Neural progenitor cell (in vitro differentiated cells): ENCODE results near the gene DTD1. TPM values are rescaled to one million over a fixed set of nuclear protein-coding genes. Genes with fewer than 3 reads are reported as not detected.

ENCODE experiments used
- DNase-seq: peaks from one replicate; pipeline ENCODE4 v3.0.0-alpha.2; 2016; ENCODE audit warnings: low spot score
- H2AFZ ChIP-seq: fragments of 200-600 bp; sonication (generic); replicated peaks from 2 replicates; pipeline ENCODE4 v1.6.1; 2016; ENCODE audit warnings: antibody characterized with exemption
- H3F3A ChIP-seq: fragments of 200-600 bp; sonication (generic); 2 replicates; pipeline ENCODE4 v1.6.1; 2016; ENCODE audit warnings: antibody characterized with exemption, low read depth
- H3K27ac ChIP-seq: fragments of 200-600 bp; sonication (generic); 2 replicates; pipeline ENCODE4 v1.5.1; 2016; ENCODE audit warnings: mild to moderate bottlenecking
- H3K27me3 ChIP-seq: fragments of 200-600 bp; sonication (generic); 2 replicates; pipeline ENCODE4 v1.6.1; 2016; ENCODE audit warnings: mild to moderate bottlenecking, moderate library complexity
- H3K36me3 ChIP-seq: fragments of 200-600 bp; sonication (generic); 2 replicates; pipeline ENCODE4 v1.5.1; 2016
- H3K4me1 ChIP-seq: fragments of 200-600 bp; sonication (generic); 2 replicates; pipeline ENCODE4 v1.6.1; 2016; ENCODE audit warnings: mixed run types
- H3K4me2 ChIP-seq: fragments of 200-600 bp; sonication (generic); 2 replicates; pipeline ENCODE4 v1.6.1; 2016
- H3K4me3 ChIP-seq: fragments of 200-600 bp; sonication (generic); 2 replicates; pipeline ENCODE4 v1.5.1; 2016
- H3K79me2 ChIP-seq: fragments of 200-600 bp; sonication (generic); 2 replicates; pipeline ENCODE4 v1.6.1; 2016; ENCODE audit warnings: low read depth
- H3K9ac ChIP-seq: fragments of 200-600 bp; sonication (generic); 2 replicates; pipeline ENCODE4 v1.6.1; 2016
- H3K9me3 ChIP-seq: fragments of 200-600 bp; sonication (generic); 2 replicates; pipeline ENCODE4 v1.5.1; 2016; ENCODE audit warnings: low read depth
- H4K20me1 ChIP-seq: fragments of 200-600 bp; sonication (generic); 2 replicates; pipeline ENCODE4 v1.6.1; 2016; ENCODE audit warnings: low read depth
- H3K27ac Mint-ChIP-seq: 3 replicates; pipeline ENCODE4 v1.8.0; 2021; ENCODE audit warnings: mixed read lengths
- H3K27me3 Mint-ChIP-seq: 2 replicates; pipeline ENCODE4 v1.8.0; 2022; ENCODE audit warnings: low read depth, mild to moderate bottlenecking, inconsistent platforms, moderate library complexity, mixed read lengths; ENCODE audit not compliant: insufficient read depth
- H3K36me3 Mint-ChIP-seq: 3 replicates; pipeline ENCODE4 v1.8.0; 2021; ENCODE audit warnings: mixed read lengths
- H3K4me1 Mint-ChIP-seq: 3 replicates; pipeline ENCODE4 v1.8.0; 2021; ENCODE audit warnings: mixed read lengths
- H3K4me3 Mint-ChIP-seq: 3 replicates; pipeline ENCODE4 v1.8.0; 2021; ENCODE audit warnings: mild to moderate bottlenecking, moderate library complexity, mixed read lengths
- H3K9me3 Mint-ChIP-seq: 3 replicates; pipeline ENCODE4 v1.8.0; 2020; ENCODE audit warnings: mixed read lengths
- CTCF ChIP-seq: fragments of 200-600 bp; sonication (generic); IDR thresholded peaks from 2 replicates; pipeline ENCODE4 v1.5.1; 2017; ENCODE audit warnings: antibody characterized with exemption, mild to moderate bottlenecking
- EZH2 ChIP-seq: fragments of 200-600 bp; sonication (generic); IDR thresholded peaks from 2 replicates; pipeline ENCODE4 v1.6.1; 2017; ENCODE audit warnings: antibody characterized with exemption, mild to moderate bottlenecking, moderate library complexity
- EZH2phosphoT487 ChIP-seq: fragments of 200-600 bp; sonication (generic); IDR thresholded peaks from 2 replicates; pipeline ENCODE4 v1.6.1; 2017; ENCODE audit warnings: antibody characterized with exemption
- total RNA-seq: library from RNA; depleted of rRNA; stranded (reverse); fragments of >200 nt; gene quantifications from 2 replicates; pipeline ENCODE4 v1.2.3, GENCODE V29; 2015; ENCODE audit warnings: low replicate concordance

Gene DTD1
- total RNA-seq, 1 donor from 2014 or later = 92.6 TPM

- Histone ChIP-seq H3K9me3 (no peaks in the 10 kb centered on the region), H3K4me2 (no peak overlapping the region), H3K79me2 (no peaks in the 10 kb centered on the region), H3K36me3 (no peaks in the 10 kb centered on the region), H3K9ac (no peak overlapping the region), H3K4me1 (no peaks in the 10 kb centered on the region), H4K20me1 (no peaks in the 10 kb centered on the region), H3K4me3 (no peak overlapping the region), H3K27ac (no peak overlapping the region), H3F3A (no peaks in the 10 kb centered on the region), H3K27me3 (no peaks in the 10 kb centered on the region), H2AFZ (no peak overlapping the region)
- peaks cover 2% of the 10 kb centered on the region for H3K27me3 Mint-ChIP-seq
- TF ChIP-seq EZH2phosphoT487 = no peak
- TF ChIP-seq EZH2 = no peak
- TF ChIP-seq CTCF = no peak
- no peaks in the 10 kb centered on the region for H3K9me3 Mint-ChIP-seq
- no peaks in the 10 kb centered on the region for H3K4me1 Mint-ChIP-seq
- no peak overlapping the region for H3K27ac Mint-ChIP-seq
- peaks cover 31% of the 10 kb centered on the region for H3K36me3 Mint-ChIP-seq
- DNase-seq = no peak
- H3K4me3 Mint-ChIP-seq = no peak overlapping the region
Measured at GRCh38 chr20:18543932-18544331, 43.9 kb upstream of the DTD1 start.

- peaks cover 26% of the 10 kb centered on the region for H3K36me3 Mint-ChIP-seq
- no peaks in the 10 kb centered on the region for H3K36me3 ChIP-seq
Measured at GRCh38 chr20:18545566-18545965, 42.3 kb upstream of the DTD1 start.

GRCh38 chr20:18548465-18548864 is 39.4 kb upstream of the DTD1 start:
- no peaks in the 10 kb centered on the region for H3K4me1 ChIP-seq
- H3K4me3 ChIP-seq = no peak overlapping the region
- no peaks in the 10 kb centered on the region for H4K20me1 ChIP-seq
- H3K9me3 ChIP-seq = no peaks in the 10 kb centered on the region
- Mint-ChIP-seq H3K27me3 (peaks cover 2% of the 10 kb centered on the region), H3K4me3 (no peak overlapping the region), H3K27ac (no peak overlapping the region), H3K9me3 (no peaks in the 10 kb centered on the region), H3K36me3 (peaks cover 14% of the 10 kb centered on the region), H3K4me1 (no peaks in the 10 kb centered on the region)
- H3F3A ChIP-seq = no peaks in the 10 kb centered on the region
- no peaks in the 10 kb centered on the region for H3K79me2 ChIP-seq
- H3K9ac ChIP-seq = no peak overlapping the region
- H3K4me2 ChIP-seq = no peak overlapping the region
- no peaks in the 10 kb centered on the region for H3K27me3 ChIP-seq
- no peak overlapping the region for H2AFZ ChIP-seq
- no peak overlapping the region for H3K27ac ChIP-seq
- TF ChIP-seq EZH2phosphoT487 (no peak), CTCF (no peak), EZH2 (no peak)
- no peak for DNase-seq
- peaks cover 3% of the 10 kb centered on the region for H3K36me3 ChIP-seq

More at GRCh38 chr20:18545566-18545965, 42.3 kb upstream of the DTD1 start:
- Histone ChIP-seq H3K4me2 (no peak overlapping the region), H2AFZ (no peak overlapping the region), H3K9me3 (no peaks in the 10 kb centered on the region), H3K4me1 (no peaks in the 10 kb centered on the region), H3K79me2 (no peaks in the 10 kb centered on the region), H3K27ac (no peak overlapping the region), H3K4me3 (no peak overlapping the region), H3K9ac (no peak overlapping the region), H4K20me1 (no peaks in the 10 kb centered on the region), H3F3A (no peaks in the 10 kb centered on the region), H3K27me3 (no peaks in the 10 kb centered on the region)
- Mint-ChIP-seq H3K4me1 (no peaks in the 10 kb centered on the region), H3K9me3 (no peaks in the 10 kb centered on the region), H3K4me3 (no peak overlapping the region), H3K27me3 (peaks cover 2% of the 10 kb centered on the region), H3K27ac (no peak overlapping the region)
- DNase-seq = no peak
- no peak for TF ChIP-seq EZH2
- TF ChIP-seq EZH2phosphoT487 = no peak
- no peak for TF ChIP-seq CTCF
